Measurements from ENCODE around the gene LAMA3.
"Not testable (repeated sequence)": the region's sequence is repeated elsewhere in the genome, so short reads cannot be mapped to it uniquely, and the experiment has no call there.

Gene LAMA3

DNA sequence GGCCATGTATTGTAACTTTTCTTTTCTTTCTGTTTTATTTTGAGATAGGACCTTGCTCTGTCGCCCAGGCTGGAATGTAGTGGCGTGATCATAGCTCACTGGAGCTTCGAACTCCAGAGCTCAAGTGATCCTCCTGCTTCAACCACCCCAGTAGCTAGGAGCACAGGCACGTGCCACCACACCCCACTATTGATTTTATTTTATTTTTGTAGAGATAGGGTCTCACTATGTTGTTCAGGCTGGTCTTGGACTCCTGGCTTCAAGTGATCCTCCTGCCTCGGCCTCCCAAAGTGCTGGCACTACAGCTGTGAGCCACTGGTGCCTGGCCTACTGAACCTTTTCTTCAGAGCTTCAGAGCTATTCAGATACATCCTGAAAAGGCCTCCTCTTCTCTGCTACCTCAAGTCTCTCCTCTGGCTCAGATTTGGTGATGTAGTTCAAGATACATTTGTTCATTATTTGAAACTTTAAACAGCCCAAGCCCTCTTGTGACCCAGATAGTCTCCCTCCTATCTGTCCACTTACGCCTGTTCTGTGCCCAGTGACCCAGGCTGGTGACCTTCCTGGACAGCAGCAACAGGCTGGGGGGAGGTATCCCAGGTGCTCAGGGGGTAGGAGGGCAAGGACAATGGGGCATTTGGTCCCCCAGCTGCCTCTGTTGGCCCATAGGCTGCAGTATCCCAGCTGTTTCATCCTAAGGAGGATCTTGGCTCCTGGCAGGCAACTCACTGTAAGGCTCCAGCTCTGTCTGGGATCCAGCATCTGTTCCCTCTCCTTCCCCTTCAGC lies 38.6 kb downstream of the LAMA3 start:
- DNase-seq (ENCODE audit: low spot score), result no peak

DNA sequence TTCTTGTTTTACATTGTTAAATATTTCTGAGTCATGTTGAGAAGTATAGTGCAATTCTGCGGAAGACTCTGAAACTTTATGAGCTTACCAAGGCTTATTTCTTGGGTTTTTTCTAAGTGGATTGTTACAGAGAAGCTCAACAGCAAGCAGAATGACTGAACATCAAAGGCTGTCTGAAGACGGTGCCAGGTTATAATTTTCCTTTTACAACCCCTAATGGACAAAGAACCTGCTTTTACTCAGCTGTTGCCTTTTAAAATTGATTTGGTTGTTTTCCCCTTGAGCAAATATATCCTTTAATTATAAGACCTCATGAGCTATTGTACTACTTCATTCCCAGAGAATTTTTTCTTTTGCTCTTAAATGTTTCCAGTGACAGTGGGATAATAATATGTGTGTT lies 41.6 kb downstream of the LAMA3 start:
- DNase-seq (ENCODE audit: low spot score), result no peak

DNA sequence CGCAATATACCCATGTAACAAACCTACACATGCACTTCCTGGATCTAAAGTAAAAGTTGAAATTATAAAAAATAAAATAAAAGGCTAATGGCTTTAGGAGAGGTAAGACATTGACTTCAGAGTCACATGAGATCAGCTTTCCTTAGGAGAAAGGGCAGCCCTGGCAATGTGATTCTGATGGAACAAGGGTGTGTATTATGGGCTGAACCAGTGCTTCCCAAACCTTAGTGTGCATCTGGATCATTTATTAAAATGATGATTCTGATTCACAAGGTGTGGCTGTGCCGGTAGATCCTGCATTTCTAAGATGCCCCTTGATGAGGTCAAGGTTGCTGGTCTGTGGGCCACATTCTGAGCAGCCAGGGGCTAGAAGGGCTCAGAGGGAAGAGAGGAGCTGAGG lies 42.6 kb downstream of the LAMA3 start:
- DNase-seq (ENCODE audit: low spot score), result no peak

DNA sequence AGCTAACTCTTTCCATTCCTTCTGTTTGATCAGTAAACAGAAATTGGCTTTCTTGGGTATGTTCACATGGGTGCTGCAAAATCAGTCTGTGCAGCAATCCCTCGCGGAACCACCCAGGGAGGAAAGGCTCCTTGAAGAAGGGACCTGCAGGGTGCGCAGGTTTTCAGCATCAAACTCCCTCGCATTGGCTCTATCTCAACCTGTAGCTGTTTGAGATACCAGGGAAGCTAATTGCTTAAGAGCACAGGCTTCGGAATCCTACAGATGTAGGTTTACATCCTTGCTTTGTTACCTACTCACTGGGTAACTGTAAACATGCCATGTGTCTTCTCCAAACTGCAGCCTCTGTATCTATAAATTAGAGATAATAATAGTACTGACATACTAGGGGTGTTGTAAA lies 43.2 kb downstream of the LAMA3 start:
- DNase-seq (ENCODE audit: low spot score), result no peak

DNA sequence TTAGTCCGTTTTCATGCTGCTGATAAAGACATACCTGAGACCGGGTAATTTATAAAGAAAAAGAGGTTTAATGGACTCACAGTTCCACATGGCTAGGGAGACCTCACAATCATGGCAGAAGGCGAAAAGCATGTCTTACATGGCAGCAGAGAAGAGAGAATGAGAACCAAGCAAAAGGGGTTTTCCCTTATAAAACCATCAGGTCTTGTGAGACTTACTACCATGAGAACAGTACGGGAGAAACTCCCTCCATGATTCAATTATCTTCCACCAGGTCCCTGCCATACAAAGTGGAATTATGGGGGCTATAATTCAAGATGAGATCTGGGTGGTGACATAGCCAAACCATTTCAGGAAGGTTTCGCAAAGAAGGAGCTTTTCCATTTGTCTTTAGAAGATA lies 44.0 kb downstream of the LAMA3 start:
- DNase-seq (ENCODE audit: low spot score), result not testable (repeated sequence)

DNA sequence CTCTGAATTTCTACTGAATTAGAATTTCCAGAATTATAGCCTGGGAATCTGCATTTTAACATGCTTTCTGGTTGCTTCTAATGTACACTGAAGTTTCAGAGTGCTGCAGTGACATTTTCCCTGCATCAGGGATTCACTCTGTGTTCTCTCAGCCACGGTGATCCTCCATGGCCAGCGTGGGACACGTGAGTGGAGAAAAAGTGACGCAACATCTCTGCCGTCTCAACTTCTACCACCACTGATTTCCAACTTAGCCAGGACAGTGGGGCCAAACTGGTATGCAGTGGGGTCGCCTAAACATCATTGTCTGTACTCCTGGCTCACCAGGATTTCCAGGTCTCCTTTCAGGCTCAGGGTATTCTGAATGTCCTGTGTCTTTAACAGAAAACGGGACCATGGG lies 44.6 kb downstream of the LAMA3 start:
- DNase-seq (ENCODE audit: low spot score), result no peak

DNA sequence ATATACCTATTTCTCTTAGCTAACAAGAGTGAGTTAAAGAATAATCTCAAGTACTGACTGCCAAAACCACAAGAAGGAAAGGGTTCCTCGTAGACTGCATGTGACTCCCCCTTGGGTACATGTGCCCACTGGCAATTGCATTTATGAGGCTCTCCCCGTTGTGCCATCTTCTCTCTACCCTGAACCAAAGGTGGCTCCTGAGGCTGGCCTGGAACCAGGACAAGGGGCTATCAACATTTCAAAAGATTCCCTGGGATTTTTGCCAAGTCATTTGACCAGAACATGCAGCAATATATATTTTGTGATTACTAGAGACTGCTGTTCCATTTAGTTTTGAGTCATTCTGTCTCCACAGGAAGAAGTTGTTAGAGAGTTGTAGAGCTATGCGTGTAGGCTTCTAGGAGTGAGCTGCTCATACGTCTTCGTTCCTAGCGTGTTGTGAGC lies 45.8 kb downstream of the LAMA3 start:
- DNase-seq (ENCODE audit: low spot score), result no peak

DNA sequence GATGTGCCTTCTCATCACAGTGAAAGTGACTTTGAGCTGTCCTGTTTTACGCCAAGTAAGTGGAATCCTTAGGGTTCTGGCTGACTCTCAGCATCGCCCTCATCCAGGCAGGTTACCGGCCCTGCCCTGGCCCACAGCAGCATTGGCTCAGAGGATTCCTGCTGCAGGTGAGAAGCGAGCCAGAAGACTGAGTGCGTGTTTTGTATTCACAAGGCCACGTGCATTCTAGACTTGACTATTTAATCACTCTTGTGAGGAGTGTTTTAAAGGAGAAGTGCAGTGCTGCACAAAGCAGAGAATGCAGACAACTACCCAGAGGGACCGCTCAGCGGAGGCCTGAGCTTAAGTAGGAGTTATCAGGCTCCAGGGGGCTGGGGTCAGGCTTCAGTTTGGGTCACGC lies 48.3 kb downstream of the LAMA3 start:
- DNase-seq (ENCODE audit: low spot score), result no peak

DNA sequence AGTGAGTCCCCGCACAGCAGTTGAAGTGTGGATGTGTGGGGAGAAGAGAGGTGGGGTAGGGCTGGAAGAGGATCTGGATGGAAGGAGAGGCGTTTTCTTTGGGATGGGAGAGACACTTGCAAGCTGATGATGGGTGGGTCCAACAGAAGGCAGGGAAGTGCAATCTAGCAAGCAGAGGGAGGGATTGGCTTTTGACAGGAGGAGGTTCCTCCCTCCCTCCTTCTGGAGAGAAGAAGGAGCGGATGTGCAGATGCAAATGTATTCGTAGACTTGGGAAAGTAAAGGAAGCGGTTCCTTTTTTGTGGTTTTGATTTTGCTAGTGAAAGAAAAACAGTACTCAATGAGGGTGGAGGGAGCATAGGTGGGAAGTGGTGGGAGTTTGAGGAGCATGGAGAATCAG lies 48.9 kb downstream of the LAMA3 start:
- DNase-seq (ENCODE audit: low spot score), result no peak

DNA sequence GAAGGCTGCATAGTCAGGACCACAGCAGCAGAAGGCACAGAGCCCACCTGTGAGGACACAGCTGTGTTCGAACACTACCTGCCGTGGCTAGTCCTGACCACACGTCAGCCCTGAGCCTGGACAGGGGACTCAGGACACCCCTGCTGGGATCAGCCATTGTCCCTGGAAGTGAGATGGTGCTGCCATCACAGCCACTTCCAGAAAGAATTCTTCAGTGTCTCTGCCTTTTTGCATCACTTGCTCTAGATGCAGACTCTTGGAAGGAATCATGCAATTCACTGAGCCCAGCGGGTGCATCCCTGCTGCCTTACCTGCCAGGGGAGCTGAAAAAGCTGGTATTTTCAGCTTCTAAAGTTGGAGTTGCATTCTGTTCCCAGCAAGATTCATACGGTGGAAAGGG lies 49.3 kb downstream of the LAMA3 start:
- DNase-seq (ENCODE audit: low spot score), result no peak

DNA sequence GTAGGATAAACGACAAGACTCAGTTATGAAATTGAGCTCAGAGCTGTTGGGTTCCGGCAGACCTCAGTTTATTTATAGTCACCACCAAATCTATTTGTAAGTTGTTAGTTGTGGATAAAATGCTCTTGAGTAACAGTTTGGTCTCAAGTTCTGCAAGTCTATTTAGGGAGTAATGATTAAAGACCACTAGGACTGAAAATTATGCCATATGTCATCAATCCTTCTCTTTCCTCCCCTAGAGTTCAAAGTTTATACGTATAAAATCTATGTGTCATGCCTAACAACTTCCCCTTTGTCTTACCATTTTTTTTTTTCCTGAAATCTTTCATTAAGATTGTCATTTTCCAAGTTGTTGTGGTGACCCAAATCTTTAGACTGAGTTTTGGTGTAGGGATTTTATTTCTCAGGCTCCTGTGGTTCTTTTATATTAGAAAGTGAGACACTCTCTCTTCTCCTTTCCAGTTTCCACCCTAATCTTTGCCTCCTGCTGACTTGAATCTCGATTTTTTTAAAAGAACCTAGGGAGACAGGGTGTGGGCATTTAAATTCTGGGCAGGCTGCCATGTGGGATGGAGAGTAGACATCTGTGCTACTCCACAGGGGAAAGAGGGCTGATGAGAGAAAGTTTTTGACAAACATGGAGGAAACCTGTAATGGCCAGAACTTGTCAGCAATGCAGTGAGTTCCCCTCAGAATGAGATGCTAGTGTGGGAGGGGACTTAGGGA lies 51.0 kb downstream of the LAMA3 start:
- no peak for DNase-seq (ENCODE audit: low spot score)

DNA sequence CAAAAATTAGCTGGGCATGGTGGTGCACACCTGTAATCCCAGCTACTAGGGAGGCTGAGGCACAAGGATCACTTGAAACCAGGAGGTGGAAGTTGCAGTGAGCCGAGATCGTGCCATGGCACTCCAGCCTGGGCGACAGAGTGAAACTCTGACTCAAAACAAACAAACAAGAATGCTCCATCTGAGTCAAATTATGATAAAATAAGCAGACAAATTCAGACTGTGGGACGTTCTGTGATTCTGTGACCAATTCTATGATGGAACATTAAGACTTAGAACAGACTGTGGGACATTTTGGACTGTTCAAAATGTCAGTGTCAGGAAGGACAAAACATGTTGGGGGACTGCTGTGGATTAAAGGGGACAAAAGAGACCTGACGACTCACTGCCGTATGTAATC lies 52.7 kb downstream of the LAMA3 start:
- DNase-seq (ENCODE audit: low spot score), result not testable (repeated sequence)

DNA sequence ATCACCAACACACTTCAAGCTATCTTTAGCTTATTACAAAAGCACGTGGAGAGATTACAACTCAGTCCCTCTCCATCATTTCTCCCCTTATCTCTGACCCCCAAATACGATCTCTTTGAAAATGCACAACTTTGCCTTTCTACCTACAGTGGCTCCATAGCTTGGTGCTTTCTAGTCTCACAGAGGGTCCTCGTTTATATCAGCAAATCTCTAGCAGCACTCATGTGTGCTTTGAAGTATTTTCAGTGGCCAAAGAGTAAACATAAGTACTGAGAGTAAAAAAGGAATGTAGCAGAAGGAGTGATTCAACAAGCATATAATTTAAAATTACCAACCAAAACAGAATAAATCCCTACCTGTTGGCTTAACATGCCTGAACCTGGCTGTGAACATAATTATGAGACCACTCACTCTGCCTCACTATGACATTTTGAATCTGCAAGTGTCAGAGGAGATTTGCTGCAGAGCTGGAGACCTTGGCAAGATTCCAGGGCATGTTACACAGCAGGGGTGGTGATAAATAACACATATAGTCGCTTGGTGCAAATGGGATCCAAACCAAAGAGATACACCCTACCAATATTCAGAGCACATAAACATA lies 54.6 kb downstream of the LAMA3 start:
- DNase-seq (ENCODE audit: low spot score), result no peak

DNA sequence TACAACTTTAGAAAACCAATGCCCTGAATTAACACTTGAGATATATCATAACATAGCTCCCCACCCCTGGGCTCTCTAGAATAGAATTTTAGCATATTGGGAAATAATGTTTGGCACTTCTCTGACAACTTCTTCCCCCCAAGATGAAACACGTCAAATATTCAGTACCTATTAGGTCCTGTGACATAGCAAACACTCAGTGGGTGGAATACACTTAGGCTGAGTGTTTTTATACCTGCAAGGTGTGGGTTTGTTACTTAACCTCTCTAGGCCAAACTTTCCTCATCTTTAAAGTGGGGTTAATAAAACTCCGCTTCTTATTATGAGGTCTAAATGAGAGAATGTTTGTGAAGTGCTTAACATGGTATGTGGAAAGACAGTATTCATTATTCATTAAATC lies 56.1 kb downstream of the LAMA3 start:
- no peak for DNase-seq (ENCODE audit: low spot score)

DNA sequence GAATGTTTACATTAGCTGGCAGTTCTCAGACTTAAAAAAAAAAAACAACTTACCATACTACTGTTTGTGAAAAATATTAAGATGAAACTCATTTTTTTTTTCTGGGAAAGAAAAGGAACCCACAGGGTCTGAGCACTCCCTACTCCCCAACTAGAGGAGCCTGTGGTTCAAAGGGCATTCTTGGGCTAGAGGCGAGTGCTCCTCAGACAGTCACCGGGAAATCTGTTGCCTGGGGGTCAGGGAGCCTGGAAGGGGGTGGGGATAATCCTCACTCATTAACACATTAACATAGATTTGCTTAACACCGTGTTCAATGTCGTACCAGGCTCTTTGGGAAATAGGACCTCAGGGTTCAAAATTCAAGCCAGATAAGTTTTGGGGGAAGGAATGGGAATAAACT lies 57.6 kb downstream of the LAMA3 start:
- no peak for DNase-seq (ENCODE audit: low spot score)

DNA sequence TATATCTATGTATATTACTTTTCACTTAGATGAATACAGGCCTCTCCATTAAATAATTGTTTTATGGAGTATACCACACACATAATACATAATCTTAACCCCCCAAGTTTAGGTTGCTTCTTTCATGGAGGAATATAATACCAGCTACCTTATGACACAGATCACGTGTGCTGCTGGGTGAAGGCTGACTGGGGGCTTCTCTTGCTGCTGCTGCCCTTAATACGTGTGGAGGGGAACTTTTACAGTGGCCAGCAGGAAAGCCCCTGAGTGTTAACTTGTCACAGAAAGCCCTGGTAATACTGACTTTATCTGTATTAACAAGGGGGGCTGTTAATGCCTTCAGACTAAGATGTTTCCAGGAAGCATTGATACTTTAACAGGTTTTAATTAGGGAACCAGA lies 63.1 kb downstream of the LAMA3 start:
- no peak for DNase-seq (ENCODE audit: low spot score)

DNA sequence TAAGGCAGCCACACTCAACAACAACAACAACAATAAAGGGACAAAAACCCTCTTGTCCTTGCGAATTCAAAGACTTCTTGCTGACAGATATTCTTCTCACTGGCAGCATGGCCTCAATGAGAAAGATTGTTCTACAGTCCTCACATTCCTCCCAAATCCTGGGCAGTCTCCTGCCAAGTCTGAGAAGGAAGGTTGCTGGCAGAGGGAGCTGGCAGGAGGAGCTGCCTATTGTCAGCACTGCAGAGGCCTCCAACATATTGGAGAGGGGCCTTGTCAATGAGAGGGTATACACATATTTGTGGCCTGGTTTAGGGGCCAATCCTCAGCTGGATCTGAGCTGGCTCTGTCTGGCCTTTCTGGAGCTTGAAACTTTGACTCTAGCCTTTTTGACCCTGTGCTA lies 63.5 kb downstream of the LAMA3 start:
- DNase-seq (ENCODE audit: low spot score), result no peak

DNA sequence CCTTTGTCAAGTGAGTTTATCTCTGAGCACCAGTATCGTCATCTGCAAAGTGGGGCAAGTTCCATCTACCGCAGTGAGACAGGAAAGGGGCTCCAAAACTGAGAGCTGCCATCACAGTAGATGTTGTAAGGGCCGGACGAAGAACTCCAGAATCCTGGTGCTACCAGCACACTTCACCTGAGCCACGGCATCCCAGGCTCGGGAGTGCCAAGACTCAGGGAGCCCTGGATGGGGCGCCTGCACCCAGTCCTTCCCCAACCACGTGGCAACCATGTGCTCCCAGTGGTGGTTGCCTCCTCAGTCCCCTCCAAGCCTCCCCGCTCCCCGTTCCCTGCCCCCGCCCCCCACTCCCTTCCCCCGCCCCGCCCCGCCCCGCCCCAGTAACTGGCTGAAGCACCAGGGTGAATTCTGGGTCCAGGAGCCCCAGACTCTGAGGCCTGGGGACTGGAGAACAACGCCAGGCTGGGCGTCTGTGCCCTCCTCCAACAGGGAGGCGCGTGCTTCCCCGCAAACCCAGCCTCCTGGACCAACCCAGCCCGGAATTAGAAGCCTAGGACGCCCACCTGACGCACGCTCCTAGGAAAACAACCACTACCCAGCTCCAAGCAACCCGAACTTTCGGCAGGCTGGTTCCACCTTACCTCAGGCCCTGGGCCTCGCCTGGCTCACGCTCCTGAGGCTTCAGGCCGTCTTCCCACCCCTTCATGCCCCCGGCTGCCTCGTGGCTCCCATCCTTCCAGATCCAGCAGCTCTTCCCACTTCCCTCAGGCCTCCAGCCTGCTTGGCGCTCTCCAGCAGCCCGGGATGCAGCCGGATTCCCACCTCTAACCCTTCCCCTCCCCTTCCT lies 67.6 kb downstream of the LAMA3 start:
- no peak for DNase-seq (ENCODE audit: low spot score)

DNA sequence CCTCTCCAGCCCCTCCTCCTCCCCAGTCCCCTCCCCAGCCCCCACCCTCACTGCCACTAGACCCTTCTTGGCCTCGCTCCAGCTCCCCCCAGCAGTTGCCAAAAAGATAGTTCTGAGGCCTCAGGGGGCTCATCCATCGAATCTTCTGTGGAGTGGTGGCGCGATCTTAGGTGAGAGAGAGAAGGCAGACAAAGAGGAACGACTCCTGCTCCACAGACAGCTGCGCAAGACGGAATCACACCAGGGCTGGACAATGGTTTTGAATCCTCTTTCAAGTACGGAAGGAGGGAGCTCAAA lies 68.1 kb downstream of the LAMA3 start:
- DNase-seq (ENCODE audit: low spot score), result no peak

DNA sequence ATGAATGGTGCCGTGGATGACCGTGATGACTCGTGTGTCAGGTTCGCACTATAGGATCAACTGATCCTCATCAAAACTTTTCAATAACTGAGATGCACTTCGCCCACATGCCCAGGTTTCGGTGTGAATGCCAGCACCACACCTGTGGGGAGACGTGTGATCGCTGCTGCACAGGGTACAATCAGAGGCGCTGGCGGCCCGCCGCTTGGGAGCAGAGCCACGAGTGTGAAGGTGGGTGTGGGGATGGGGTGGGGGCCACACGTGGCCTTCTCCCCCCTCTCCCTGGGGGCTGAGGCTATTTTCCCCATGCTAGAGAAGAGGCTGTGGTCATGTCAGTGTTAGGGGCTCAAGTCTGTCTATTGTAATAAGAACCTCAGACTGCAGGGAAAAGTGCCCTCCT lies 69.0 kb downstream of the LAMA3 start:
- DNase-seq (ENCODE audit: low spot score), result no peak

DNA sequence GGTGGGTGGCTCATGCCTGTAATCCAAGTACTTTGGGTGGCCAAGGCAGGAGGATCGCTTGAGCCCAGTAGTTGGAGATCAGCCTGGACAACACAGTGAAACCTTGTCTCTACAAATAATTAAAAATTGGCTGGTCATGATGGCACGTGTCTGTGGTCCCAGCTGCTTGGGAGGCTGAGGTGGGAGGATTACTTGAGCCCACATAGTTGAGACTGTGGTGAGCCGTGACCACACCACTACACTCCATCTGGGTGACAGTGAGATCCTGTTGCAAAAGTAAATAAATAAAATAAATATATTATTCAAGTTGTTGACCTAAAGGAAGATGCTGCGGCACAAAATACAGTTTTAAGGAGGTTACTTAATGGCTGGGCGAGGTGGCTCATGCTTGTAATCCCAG lies 72.7 kb downstream of the LAMA3 start:
- DNase-seq (ENCODE audit: low spot score), result no peak

DNA sequence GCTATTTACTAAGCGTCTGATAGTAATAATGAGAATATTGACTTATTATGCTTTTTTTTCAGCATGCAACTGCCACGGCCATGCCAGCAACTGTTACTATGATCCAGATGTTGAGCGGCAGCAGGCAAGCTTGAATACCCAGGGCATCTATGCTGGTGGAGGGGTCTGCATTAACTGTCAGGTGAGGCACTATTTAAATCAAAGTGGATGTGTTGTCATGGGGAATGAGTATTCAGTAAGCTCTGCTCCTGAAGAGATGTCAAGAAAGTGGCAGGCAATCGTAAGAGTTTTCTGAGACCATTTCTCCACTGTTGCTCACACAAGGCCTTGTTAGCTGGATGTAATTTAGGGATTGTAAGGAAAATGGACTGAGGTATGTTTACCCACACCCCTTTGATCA lies 74.1 kb downstream of the LAMA3 start:
- no peak for DNase-seq (ENCODE audit: low spot score)

DNA sequence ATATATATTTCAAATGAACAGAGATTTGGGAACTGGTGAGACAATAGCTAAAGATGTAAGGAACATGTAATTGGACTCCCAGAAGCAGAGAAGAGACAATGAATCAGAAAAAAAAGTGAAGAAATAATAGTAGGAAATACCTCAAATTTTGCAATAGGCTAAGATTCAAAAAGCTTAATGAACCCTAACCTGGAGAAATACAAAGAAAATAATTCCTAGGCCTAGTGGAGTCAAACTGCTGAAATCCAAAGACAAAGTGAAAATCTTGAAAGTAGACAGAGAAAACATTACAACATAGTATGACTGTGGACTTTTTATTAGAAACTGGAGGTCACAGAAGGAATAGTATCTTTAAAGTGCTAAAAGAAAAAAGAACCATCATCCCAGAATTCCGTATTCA lies 76.7 kb downstream of the LAMA3 start:
- DNase-seq (ENCODE audit: low spot score), result no peak

Data from HuH-7.5 (cell line).